Stimulated activated CD8-positive, alpha-beta memory T cell treated with anti-CD3 and anti-CD28 coated beads, Interleukin-4, amount 100 ng/mL, for 24 hours (primary cell): Measurements from ENCODE around the gene SIT1.
"Not testable (repeated sequence)": the region's sequence is repeated elsewhere in the genome, so short reads cannot be mapped to it uniquely, and the experiment has no call there.

Source experiments
- DNase-seq: peaks from one replicate; pipeline ENCODE4 v3.0.0-alpha.2; 2020; ENCODE audit warnings: low read depth

The SIT1 gene

DNA sequence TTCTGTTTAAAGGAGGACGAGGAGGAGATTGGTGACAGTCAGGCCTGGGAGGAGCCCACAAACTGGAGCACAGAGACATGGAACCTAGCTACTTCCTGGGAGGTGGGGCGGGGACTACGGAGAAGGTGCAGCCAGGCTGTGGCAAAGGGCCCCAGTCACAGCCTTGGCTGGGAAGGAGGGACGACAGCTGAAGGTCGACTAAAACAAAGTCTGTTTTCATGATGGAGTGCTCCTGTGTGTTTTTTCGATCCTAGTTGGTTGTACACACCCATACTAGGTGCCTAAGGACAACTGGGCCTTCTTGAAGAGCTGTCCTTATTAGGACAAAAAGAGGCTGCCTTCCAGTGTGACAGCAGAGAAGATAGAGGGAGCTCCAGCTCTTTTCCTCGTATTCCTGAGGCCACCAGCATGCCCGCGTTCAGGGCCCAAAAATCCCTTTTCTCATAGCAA, 10.3 kb upstream of the SIT1 start:
- no peak for DNase-seq

DNA sequence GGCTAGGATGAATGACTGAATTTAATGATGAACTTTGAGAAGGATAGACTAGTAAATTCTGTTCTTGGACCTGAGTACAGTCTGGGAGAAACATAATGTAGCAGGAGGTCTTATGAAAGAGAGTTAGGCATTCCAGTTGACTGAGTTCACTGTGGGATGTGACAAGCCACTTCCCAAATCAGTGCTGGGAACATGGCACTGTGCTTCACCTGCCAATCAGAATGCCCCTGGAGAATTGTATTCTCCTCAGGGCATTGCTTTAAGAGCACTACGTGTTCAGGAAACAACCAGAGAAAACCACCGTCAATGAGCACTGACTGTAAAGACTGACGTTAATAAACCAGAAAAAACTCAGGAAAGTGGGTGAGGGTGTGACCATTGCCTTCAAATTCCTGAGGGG, 8.6 kb upstream of the SIT1 start:
- DNase-seq, result no peak

DNA sequence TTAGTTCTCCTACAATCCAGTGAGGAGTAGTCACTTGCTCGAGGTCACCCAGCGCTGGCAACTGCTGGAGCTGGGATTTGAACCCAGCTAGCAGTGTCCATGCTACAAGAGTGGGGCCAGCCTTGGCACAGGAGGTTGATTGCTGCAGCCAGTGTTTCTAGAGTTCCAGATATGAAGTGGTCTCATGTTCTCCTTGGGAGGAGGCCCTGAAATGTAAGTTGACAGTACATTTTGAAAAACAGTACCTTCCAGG, 8.2 kb upstream of the SIT1 start:
- DNase-seq, result no peak

DNA sequence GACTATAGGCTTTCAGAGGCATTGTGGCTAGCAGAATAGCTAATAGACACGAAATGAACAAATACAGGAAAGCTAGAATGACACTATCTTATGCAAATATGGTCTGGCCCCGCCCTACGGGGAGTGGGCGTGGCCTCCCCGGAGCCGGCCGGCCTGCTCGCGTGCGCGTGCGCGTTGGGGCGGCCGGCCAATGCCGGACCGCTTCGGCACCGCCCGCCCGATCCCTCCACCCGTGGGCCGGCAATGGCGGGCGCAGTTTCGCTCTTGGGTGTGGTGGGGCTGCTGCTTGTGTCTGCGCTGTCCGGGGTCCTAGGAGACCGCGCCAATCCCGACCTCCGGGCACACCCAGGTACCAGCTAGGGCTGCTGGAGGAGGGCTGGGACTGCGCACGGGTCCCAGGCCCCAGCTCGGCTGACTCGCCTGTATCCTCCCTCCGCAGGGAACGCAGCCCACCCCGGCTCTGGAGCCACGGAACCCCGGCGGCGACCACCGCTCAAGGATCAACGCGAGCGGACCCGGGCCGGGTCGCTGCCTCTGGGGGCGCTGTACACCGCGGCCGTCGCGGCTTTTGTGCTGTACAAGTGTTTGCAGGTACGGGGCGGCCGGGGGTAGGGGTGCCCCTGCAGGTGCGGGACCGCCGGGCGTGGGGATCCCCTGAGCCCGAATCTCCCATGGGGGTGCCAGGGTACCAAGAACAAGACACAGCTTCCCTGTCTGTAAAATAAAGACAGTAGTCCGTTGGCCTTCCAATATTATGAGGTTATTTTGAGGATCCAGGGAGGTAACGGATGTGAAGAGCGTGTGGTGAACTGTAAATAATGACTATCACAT, 7.6 kb upstream of the SIT1 start, which contains the start of gene CCDC107:
Gene CCDC107, plus strand, starts transcription at position 156 of the 831 bp plus-strand sequence. Its CDS starts 88 bp downstream, at position 244.
- peak; percentile 73 for DNase-seq

DNA sequence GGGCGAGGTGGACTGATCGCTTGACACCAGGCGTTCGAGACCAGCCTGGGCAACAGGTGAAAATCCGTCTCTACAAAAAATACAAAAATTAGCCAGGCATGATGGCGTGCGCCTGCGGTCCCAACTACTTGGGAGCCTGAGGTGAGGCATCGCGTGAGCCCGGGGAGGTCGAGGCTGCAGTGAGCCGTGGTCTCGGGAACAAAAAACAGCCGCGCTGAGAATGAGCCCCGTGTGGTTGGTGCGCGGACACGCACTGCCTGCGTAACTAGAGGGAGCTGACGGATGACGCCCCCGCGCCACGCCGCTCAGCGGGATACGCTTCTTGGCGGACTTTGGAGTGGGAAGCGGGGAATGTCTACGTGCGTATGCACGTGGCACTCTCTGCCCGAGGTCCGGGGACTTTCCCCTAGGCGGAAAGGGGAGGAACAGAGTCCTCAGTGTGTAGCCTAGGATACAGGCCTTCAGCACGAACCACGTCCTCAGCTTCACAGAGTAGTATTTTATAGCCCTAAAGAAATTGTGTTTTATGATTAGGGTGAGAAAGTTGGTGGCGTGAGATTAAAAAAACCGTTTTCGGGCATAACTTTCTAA, 6.9 kb upstream of the SIT1 start, which contains the start of gene RMRP:
Gene RMRP, minus strand, starts transcription at position 474 of the 591 bp plus-strand sequence.
- peak; percentile 92 for DNase-seq

DNA sequence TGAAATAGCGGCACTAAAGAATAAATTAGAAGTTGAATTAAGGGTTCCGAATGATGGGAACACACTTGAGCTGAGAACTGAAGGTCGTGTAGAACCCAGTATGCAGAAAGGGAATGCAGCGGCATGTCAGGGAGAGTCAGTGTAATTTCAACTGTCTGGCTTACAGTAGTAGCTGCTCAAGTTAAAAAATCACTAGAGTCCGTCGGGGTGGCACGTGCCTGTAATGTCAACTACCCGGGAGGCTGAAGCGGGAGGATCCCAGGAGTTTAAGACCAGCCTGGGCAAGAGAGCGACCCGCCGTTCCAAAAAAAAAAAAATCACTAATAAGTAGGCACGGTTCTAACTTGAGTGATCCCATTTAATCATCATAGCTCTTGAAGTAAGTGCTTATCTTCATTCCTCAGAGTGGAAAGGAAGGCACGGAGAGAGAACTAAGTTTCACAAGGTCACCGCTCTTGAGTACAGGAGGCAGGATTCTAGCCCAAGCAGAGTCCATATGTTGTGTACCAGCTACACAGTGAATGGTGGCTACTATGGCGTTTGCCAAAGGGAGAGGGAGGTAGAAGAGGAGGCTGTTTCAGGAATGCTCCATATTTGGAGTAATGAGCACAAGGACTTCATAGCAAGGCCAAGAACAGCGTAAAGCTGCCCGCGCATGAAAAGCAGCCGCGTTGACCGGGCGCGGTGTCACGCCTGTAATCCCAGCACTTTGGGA, 6.3 kb upstream of the SIT1 start:
- DNase-seq, result no peak

DNA sequence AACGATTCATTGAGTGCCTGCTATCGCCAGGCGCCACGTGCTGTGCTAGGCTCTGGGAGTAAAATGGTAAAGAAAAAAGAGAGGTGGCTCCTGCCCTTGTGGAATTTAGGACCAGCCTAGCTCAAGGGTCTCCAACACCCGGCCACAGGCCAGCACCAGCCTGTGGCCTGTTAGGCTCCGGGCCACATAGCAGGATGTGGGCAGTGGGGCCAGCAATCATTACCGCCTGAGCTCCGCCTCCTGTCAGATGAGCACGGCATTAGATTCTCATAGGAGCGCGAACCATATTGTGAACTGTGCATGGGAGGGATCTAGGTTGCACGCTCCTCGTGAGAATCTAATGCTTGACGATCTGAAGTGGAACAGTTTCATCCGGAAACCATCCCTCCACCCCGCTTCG, 5.6 kb upstream of the SIT1 start:
- no peak for DNase-seq

DNA sequence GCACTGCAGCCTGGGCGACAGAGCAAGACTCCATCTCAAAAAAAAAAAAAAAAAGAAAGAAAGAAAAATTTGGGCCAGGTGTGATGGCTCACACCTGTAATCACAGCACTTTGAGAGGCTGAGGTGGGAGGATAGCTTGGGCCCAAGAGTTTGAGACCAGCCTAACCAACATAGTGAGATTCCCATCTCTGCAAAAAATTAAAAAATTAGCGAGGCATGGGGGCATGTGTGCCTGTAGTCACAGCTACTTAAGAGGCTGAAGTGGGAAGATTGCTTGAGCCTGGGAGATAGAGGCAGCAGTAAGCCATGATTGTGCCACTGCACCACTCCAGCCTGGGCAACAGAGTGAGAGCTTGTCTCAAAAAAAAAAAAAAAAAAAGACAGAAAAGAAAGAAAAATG, 2.9 kb upstream of the SIT1 start:
- no peak for DNase-seq

DNA sequence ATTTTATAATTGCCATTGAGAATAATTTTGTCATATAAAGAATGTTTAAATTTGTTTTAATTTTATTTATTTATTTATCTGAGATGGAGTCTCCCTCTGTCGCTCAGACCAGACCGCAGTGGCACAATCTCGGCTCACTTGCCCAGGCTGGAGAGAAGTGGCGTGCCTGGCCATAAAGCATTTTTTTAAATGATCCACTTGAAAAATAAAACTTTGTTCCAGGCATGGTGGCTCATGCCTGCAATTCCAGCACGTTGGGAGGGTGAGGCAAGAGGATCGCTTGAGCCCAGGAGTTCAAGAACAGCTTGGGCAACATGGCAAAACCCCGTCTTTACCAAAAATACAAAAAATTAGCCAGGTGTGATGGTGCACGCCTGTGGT, 2.1 kb upstream of the SIT1 start:
- no peak for DNase-seq

DNA sequence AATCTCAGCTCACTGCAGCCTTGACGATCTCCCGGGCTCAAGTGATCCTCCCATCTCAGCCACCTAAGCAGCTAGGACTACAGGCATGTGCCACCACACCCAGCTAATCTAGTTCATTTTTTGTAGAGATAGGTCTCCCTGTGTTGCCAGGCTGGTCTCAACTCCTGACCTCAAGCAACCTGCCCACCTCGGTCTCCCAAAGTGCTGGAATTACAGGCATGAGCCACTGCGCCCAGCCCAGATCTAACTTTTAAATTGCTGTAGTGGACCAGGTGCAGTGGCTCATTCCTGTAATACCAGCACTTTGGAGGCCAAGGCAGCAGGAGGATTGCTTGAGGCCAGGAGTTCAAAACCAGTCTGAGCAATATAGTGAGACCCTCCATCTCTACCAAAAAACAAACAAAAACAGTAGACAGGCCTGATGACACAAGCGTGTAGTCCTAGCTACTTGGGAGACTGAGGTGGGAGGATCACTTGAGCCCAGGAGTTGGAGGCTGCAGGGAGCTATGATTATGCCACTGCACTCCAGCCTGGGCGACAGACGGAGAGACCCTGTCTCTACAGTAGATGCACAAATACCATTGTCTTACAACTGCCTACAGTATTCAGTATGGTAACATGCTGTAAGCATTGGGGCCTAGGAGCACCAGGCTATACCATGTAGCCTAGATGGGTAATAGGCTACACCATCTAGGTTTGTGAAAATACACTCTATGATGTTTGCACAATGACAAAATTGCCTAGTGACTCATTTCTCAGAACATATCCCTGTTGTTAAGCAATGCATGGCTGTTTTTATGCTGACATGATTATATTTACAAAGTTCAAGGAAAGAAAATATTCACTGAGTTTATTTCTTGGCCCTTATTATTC, 1.5 kb upstream of the SIT1 start:
- no peak for DNase-seq

DNA sequence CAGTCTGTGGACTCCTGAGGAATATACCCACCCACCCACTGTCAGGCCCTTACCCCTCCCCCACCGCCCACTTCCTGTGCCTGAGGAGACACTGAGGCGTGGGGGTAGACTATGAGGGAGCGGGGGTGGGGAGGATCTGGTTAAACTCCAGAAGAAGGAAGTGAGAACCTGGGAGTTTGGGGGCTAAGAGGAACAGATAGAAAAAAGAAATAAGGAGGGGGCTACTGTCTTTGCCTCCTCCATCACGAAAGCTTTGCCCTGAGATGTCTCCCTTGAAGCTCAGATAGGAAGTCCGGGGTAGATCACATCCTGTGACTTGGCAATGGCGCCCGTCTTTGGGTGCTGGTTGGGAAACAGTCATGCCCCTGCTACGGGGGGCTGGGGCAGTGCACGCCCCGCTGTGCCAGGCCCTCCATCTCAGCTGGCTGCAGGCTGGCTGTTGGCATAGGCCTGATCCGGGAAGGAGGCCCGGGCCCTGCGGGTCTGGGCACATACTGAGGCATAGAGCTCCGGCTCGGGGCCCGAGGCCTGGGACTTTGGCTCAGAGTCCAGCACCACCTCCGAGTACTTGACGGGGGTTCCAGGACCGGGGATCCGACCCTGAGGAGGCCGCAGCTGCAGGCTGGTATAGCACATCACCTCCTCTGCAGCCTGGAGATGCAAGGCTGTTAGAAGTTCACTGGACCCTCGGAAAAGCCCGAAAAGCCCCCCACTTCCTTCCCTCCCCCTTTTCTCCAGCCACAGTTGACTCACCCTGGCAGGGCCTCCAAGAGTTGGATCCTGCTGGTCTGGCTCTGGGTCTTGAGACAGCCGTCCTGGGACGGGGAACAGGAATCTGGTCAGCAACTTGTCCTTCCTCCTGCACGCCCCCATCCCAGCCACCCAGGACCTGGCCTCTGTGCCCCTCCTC, 1.0 kb downstream of the SIT1 start:
- no peak for DNase-seq

DNA sequence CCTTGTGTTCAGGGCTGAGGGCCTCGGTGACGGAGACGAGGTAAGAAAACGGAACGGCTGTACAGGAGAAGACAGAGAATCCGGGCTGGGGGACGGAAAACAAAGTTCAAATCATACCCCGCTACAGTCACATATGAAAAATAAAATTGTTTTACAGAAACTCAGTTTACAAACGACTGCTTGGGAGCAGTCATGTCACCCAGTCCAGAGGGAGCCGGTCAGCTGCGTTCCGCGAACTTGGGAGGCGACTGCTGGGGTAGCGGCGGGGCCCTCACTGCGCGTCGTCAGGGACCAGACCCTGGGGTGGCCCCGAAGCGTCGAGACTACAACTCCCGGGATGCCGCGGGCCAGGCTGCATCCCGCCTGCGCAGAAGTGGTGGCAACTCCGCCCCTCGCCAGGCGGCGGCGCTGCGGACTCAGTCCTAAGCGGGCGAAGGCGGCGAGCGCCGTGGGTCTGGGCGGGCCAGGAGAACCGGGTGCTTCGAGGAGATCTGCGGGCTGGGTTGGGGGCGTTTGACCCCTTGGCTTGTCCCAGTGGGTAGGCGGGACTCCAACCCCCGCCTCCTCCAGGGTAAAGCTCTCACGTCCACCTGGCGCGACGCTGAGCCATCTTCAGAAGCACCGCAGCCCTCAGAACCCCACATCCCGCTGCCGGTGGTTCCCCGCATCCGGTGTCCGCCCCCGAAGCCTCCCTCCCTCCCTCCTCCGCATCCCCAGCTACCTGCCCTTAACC, 4.0 kb downstream of the SIT1 start:
- peak; percentile 84 for DNase-seq

DNA sequence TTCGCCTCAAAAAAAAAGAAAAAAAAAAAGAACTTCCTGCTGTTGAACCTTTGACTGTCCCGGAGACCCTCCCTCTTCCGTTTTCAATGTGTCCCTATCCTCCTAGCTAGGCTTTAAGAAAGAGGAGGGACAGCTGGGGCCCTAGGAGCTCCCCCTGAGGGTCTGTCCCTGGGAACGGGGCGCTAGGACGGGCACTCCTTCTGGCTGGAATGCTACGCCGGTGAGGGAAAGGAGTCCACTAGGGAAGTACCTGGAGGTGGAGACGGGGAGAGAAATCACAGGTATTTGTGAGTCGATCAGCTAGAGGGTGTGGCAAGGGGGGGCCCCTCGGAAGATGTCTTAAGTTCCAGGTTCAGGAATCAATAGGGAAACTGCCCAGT, 4.6 kb downstream of the SIT1 start:
- DNase-seq, result no peak

DNA sequence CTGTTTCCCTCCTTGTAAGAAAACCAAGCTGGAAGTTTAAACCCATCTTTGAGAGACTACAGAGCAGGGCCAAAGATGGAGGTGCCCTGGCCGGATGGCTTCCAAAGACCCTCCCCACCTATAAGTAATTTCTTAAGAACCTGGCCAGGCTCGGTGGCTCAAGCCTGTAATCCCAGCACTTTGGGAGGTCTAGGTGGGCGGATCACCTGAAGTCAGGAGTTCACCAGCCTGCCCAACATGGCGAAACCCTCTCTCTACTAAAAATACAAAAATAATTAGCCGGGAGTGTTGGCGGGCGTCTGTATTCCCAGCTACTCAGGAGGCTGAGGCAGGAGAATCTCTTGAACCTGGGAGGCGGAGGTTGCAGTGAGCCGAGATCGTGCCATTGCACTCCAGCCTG, 5.0 kb downstream of the SIT1 start:
- not testable (repeated sequence) for DNase-seq

DNA sequence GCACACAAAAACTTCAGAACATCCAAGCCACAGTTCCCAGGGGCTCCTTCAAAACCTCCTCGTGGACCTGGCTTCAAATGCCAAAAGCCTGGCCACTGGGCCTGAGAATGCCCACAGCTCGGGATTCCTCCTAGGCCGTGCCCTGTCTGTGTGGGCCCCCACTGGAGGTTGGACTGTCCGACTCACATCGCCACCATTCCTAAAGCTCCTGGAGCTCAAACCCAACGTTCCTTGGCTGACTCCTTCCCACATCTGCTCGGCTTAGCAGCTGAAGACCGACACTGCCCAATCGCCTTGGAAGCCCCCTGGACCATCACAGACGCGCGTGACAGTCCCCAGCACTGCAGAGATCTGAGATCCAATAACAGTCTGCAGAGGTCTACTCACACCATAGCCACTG, 7.7 kb downstream of the SIT1 start:
- no peak for DNase-seq

DNA sequence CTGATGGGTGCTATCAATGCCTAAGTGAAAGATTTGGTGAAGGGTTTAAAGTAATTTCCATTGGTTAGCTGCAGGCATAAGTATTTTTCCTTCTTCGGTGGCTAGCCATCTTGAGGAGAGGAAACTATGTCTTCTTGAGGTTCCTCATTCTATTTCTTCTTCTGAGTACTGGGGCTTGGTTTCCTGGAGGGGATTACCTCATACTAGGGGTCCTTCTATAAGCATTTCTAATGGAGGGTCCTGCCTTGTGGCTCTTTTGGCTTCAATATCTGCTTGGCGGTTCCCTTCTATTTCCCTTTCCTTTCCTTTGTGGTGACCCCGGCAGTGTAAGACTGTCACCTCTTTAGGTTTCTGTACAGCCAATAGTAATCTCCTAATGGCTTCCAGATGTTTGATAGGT, 9.3 kb downstream of the SIT1 start:
- not testable (repeated sequence) for DNase-seq

DNA sequence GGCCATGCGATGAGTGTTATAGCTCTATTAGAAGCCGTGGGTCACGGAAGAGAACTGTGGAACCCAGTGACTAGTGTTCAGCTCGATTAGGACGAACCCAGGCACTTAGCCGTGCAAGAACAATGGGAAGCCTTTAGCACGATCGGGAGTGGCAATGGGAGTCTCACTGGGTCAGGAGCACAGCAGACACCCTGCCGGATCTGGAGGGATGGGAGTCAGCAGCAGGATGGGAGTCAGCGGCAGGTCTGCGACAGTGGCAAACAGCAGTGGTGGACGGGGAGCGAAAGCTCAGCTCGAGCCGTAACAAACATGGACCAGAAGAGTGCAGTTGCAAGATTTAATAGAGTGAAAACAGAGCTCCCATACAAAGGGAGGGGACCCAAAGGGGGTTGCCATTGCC, 10.3 kb downstream of the SIT1 start:
- DNase-seq, result not testable (repeated sequence)

DNA sequence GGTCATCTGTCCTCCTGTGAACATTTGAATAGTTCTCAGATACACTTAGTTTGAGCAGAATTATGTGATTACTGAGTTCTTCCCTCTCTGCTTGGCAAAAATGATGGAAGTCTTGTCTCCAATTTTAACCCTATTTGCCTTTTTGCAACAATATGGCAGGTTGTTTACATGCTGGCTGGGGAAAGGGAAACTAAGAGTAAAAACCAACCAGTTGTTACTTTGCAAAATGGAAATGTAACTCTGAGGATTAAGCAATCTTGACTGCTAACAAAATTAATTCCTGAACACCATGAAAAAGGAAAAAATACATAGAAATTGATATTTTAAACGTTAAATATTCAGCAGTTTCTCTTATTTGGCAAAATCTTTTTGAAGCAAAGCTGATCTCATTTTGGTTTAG, 11.1 kb downstream of the SIT1 start:
- no peak for DNase-seq

DNA sequence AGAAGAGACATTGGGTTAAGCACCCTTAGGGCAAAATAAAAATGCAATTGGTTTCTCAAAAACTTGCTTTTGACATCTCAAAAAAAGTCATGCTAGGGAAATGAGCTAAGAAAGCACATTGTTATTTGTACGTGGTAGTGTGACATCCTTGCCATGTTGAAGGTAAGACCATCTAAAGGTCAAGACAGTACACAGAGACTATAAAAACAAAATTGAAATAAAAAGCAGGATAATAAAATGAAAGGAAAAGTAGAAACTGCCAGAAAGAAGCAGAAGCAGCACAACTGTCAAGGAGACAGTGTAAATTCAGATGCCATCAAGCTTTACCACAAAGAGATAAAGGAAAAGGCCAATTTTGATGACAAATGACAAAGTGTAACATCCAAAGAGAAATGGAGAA, 11.5 kb downstream of the SIT1 start:
- not testable (repeated sequence) for DNase-seq

DNA sequence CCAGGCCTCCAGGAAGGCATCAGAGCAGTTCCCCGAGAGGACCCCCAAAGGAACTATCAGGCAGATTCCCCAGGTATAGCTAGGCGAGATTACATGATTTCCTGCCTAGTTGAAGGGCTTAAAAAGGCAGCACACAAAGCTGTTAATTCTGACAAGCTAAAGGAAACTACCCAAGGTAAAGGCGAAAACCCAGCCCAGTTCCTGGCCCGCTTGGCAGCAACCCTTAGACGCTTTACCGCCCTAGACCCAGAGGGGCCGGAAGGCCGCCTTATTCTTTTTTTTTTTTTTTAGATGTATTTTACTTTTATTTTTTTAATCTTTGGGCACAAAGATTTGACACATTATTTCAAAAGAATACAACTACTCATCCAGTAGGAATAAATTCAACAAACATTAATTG, 12.0 kb downstream of the SIT1 start:
- not testable (repeated sequence) for DNase-seq
